ENCODE results near the gene PFDN2. TPM values are rescaled to one million over a fixed set of nuclear protein-coding genes. Genes with fewer than 3 reads are reported as not detected.
A peak's percentile ranks its signal among the peaks of the same experiment; 100 is the strongest.

The PFDN2 gene
- total RNA-seq, 1 donor from 2014 or later: 56.2 TPM

GRCh38 chr1:161163793-161164192, 46.0 kb upstream of the PFDN2 start:
- peaks cover 33% of the 10 kb centered on the region for H3K36me3 ChIP-seq
- no peaks in the 10 kb centered on the region for H3K27me3 ChIP-seq
- H3K4me1 ChIP-seq: peaks cover 29% of the 10 kb centered on the region
- no peaks in the 10 kb centered on the region for H3K9me3 ChIP-seq
- no peak for TF ChIP-seq CTCF (IDR thresholded peaks at IDR 0.05)
- no peak overlapping the region for H3K4me3 ChIP-seq
- ATAC-seq: no peak
- intact Hi-C loops (cut with DNase I): no loop called here
- DNase-seq: peak; percentile 48
- H3K27ac ChIP-seq: no peak overlapping the region

DNA sequence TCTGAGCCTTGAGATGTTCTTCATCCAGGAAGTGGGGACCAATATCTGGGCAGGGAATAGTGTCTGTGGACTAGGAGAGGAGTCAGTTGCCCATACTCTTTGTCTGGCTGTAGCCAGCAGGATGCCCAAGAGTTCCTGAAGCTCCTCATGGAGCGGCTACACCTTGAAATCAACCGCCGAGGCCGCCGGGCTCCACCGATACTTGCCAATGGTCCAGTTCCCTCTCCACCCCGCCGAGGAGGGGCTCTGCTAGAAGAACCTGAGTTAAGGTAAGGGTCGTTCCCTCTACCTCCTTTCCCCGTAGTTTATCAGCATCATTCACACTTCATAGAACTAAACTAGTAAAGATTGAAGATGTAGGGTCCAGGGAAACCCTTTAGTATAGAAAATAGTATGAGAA, 45.0 kb upstream of the PFDN2 start:
- no peak overlapping the region for H3K27ac ChIP-seq

GRCh38 chr1:161162052-161162451, 44.2 kb upstream of the PFDN2 start:
- Histone ChIP-seq H3K27me3 (no peaks in the 10 kb centered on the region), H3K36me3 (peaks cover 36% of the 10 kb centered on the region), H3K27ac (no peak overlapping the region), H3K4me3 (no peak overlapping the region), H3K4me1 (peaks cover 23% of the 10 kb centered on the region), H3K9me3 (no peaks in the 10 kb centered on the region)
- ATAC-seq (no peak), DNase-seq (no peak)
- TF ChIP-seq CTCF (IDR thresholded peaks at IDR 0.05): no peak
- intact Hi-C loops (cut with DNase I): no loop called here

More for the DNA sequence above, 45.0 kb upstream of the PFDN2 start:
- Histone ChIP-seq H3K9me3 (no peaks in the 10 kb centered on the region), H3K4me1 (peaks cover 30% of the 10 kb centered on the region), H3K36me3 (peaks cover 33% of the 10 kb centered on the region), H3K27me3 (no peaks in the 10 kb centered on the region), H3K4me3 (no peak overlapping the region)
- no peak for TF ChIP-seq CTCF (IDR thresholded peaks at IDR 0.05)
- DNase-seq (no peak), ATAC-seq (no peak)
- intact Hi-C loops (cut with DNase I): no loop called here

DNA sequence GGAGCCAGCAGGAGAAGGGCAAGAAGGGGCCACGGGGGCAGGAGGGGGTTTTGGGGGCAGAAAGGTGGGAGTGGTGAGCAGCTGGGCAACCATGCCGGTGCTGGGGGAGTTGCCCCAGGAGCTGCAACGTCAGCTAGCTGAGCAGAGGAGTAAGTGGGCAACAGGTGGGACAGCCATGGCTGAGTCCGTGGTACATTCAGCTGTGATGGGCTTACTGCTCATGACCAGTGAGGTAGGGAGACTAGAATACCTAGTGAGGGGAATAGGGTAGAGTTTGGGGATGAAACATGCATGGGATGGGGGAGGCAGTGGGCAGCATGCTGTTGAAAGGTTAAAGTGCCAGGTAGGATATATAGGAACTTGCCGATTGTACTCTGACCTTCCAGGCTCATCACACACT, 43.8 kb upstream of the PFDN2 start:
- DNase-seq (no peak), ATAC-seq (no peak)
- no peaks in the 10 kb centered on the region for H3K27me3 ChIP-seq
- peaks cover 40% of the 10 kb centered on the region for H3K36me3 ChIP-seq
- intact Hi-C loops (cut with DNase I): no loop called here
- peaks cover 20% of the 10 kb centered on the region for H3K4me1 ChIP-seq
- TF ChIP-seq CTCF (IDR thresholded peaks at IDR 0.05): no peak
- H3K9me3 ChIP-seq: no peaks in the 10 kb centered on the region
- H3K4me3 ChIP-seq: no peak overlapping the region
- no peak overlapping the region for H3K27ac ChIP-seq

DNA sequence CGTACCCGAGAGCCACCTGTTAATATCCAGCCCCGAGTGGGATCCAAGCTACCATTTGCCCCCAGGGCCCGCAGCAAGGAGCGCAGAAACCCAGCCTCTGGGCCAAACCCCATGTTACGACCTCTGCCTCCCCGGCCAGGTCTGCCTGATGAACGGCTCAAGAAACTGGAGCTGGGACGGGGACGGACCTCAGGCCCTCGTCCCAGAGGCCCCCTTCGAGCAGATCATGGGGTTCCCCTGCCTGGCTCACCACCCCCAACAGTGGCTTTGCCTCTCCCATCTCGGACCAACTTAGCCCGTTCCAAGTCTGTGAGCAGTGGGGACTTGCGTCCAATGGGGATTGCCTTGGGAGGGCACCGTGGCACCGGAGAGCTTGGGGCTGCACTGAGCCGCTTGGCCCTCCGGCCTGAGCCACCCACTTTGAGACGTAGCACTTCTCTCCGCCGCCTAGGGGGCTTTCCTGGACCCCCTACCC, 42.9 kb upstream of the PFDN2 start:
- intact Hi-C loops (cut with DNase I): no loop called here
- H3K4me1 ChIP-seq: peaks cover 20% of the 10 kb centered on the region
- no peak for TF ChIP-seq CTCF (IDR thresholded peaks at IDR 0.05)
- ATAC-seq: no peak
- H3K36me3 ChIP-seq: peaks cover 40% of the 10 kb centered on the region
- H3K4me3 ChIP-seq: no peak overlapping the region
- DNase-seq: no peak
- H3K27me3 ChIP-seq: no peaks in the 10 kb centered on the region
- no peak overlapping the region for H3K27ac ChIP-seq
- H3K9me3 ChIP-seq: no peaks in the 10 kb centered on the region

DNA sequence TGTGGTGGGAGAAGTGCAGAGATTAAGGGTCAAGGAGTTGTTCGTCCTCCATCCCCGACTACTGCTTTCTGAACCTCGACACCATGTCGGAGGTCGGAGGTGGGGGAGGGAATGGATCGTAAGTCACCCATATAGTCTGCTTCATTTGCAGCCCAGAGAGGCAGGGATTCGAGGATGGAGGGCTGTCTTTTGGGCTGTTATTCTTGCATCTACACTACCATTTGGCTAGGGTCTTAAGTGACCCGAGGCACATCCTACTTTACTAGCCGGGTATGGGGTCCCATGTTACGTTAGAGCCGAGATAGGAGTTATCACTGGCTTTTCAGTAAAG, 42.0 kb upstream of the PFDN2 start:
- Histone ChIP-seq H3K4me3 (peak overlapping the region; percentile 80), H3K4me1 (peaks cover 24% of the 10 kb centered on the region), H3K36me3 (peaks cover 37% of the 10 kb centered on the region), H3K27me3 (no peaks in the 10 kb centered on the region), H3K9me3 (no peaks in the 10 kb centered on the region), H3K27ac (peak overlapping the region; percentile 91)
- TF ChIP-seq CTCF (IDR thresholded peaks at IDR 0.05): no peak
- no peak for DNase-seq
- no peak for ATAC-seq
- intact Hi-C loops (cut with DNase I): no loop called here
